ENCODE measurements around the gene ARHGDIB. TPM values are rescaled to one million over a fixed set of nuclear protein-coding genes. Genes with fewer than 3 reads are reported as not detected.

Gene ARHGDIB
- total and polyA plus RNA-seq, 2 experiments from 2014 or later = 0.89 TPM; not detected in 1

DNA sequence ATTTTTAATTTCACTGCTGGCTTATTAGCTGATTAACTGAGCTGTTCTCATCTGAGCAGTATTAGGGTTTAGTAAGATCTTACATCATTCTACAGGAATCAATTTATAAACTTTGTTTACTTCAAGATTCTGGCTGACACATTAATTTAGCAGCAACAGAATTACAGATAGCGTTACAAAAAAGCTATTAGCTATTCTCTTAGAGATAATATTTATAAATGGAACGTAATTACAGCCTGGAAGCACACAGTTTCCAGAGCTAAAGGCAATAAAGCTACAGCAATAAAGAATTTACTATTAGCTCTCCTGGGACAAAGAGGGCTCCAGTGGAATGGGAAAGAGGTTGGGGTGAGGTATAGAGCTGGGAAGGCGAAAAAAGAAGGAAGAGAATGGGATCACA is 46.1 kb upstream of the ARHGDIB start (continued):
- TF ChIP-seq, protein P1, sequence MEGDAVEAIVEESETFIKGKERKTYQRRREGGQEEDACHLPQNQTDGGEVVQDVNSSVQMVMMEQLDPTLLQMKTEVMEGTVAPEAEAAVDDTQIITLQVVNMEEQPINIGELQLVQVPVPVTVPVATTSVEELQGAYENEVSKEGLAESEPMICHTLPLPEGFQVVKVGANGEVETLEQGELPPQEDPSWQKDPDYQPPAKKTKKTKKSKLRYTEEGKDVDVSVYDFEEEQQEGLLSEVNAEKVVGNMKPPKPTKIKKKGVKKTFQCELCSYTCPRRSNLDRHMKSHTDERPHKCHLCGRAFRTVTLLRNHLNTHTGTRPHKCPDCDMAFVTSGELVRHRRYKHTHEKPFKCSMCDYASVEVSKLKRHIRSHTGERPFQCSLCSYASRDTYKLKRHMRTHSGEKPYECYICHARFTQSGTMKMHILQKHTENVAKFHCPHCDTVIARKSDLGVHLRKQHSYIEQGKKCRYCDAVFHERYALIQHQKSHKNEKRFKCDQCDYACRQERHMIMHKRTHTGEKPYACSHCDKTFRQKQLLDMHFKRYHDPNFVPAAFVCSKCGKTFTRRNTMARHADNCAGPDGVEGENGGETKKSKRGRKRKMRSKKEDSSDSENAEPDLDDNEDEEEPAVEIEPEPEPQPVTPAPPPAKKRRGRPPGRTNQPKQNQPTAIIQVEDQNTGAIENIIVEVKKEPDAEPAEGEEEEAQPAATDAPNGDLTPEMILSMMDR (conservative IDR thresholded peaks at IDR 0.05; ENCODE audit: low read depth in 2 of 2) = no peak
- TF ChIP-seq STAT1 (IDR thresholded peaks at IDR 0.05; ENCODE audit: unreplicated experiment) (no peak), ZNF114 (CRISPR knock-in tag; IDR thresholded peaks at IDR 0.05) (no peak), CREB1 (CRISPR knock-in tag; IDR thresholded peaks at IDR 0.05; ENCODE audit: low read depth) (no peak), JUNB (IDR thresholded peaks at IDR 0.05; ENCODE audit: unreplicated experiment) (no peak)
- TF ChIP-seq, protein P2, sequence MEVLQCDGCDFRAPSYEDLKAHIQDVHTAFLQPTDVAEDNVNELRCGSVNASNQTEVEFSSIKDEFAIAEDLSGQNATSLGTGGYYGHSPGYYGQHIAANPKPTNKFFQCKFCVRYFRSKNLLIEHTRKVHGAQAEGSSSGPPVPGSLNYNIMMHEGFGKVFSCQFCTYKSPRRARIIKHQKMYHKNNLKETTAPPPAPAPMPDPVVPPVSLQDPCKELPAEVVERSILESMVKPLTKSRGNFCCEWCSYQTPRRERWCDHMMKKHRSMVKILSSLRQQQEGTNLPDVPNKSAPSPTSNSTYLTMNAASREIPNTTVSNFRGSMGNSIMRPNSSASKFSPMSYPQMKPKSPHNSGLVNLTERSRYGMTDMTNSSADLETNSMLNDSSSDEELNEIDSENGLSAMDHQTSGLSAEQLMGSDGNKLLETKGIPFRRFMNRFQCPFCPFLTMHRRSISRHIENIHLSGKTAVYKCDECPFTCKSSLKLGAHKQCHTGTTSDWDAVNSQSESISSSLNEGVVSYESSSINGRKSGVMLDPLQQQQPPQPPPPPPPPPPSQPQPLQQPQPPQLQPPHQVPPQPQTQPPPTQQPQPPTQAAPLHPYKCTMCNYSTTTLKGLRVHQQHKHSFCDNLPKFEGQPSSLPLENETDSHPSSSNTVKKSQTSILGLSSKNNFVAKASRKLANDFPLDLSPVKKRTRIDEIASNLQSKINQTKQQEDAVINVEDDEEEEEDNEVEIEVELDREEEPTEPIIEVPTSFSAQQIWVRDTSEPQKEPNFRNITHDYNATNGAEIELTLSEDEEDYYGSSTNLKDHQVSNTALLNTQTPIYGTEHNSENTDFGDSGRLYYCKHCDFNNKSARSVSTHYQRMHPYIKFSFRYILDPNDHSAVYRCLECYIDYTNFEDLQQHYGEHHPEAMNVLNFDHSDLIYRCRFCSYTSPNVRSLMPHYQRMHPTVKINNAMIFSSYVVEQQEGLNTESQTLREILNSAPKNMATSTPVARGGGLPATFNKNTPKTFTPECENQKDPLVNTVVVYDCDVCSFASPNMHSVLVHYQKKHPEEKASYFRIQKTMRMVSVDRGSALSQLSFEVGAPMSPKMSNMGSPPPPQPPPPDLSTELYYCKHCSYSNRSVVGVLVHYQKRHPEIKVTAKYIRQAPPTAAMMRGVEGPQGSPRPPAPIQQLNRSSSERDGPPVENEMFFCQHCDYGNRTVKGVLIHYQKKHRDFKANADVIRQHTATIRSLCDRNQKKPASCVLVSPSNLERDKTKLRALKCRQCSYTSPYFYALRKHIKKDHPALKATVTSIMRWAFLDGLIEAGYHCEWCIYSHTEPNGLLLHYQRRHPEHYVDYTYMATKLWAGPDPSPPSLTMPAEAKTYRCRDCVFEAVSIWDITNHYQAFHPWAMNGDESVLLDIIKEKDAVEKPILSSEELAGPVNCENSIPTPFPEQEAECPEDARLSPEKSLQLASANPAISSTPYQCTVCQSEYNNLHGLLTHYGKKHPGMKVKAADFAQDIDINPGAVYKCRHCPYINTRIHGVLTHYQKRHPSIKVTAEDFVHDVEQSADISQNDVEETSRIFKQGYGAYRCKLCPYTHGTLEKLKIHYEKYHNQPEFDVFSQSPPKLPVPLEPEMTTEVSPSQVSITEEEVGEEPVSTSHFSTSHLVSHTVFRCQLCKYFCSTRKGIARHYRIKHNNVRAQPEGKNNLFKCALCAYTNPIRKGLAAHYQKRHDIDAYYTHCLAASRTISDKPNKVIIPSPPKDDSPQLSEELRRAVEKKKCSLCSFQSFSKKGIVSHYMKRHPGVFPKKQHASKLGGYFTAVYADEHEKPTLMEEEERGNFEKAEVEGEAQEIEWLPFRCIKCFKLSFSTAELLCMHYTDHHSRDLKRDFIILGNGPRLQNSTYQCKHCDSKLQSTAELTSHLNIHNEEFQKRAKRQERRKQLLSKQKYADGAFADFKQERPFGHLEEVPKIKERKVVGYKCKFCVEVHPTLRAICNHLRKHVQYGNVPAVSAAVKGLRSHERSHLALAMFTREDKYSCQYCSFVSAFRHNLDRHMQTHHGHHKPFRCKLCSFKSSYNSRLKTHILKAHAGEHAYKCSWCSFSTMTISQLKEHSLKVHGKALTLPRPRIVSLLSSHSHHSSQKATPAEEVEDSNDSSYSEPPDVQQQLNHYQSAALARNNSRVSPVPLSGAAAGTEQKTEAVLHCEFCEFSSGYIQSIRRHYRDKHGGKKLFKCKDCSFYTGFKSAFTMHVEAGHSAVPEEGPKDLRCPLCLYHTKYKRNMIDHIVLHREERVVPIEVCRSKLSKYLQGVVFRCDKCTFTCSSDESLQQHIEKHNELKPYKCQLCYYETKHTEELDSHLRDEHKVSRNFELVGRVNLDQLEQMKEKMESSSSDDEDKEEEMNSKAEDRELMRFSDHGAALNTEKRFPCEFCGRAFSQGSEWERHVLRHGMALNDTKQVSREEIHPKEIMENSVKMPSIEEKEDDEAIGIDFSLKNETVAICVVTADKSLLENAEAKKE (CRISPR knock-in tag; IDR thresholded peaks at IDR 0.05) = no peak

DNA sequence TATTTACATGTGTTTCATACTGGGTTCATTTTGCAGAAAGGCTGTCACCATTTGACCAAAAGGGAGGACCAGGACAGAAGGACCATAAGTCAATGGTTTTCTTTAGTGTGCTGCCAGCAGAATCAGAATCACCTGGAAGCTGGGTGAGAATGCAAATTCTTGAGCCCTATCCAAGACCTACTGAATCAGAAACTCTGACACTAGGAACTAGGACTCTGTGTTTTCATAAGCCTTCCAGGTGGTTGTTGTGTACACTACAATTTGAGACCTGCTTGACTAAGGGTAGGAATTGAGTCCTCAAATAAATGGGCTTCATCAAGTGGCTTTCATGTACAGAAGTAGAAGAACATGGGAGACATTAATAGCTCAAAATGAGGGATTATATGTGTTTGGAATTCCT is 43.7 kb upstream of the ARHGDIB start:
- Histone ChIP-seq H3K36me3 (ENCODE audit: insufficient read depth) (no peaks in the 10 kb centered on the region), H4K20me1 (replicated peaks; ENCODE audit: insufficient read depth) (no peaks in the 10 kb centered on the region), H3K4me2 (no peak overlapping the region), H3K9me2 (ENCODE audit: insufficient read depth) (no peaks in the 10 kb centered on the region), H3K4me1 (ENCODE audit: insufficient read depth) (peaks cover 5% of the 10 kb centered on the region; the same call in 1 of the 2 replicates), H3K4me3 (no peak overlapping the region), H3K27ac (ENCODE audit: low read depth) (no peak overlapping the region), H3K79me2 (replicated peaks; ENCODE audit: insufficient read depth) (no peaks in the 10 kb centered on the region), H2AFZ (no peak overlapping the region), H3K27me3 (ENCODE audit: insufficient read depth) (no peaks in the 10 kb centered on the region), H3F3A (replicated peaks; ENCODE audit: low read depth) (no peaks in the 10 kb centered on the region)
- TF ChIP-seq ZNF331 (CRISPR knock-in tag; IDR thresholded peaks at IDR 0.05; ENCODE audit: low read depth) = no peak
- TF ChIP-seq NANOG (IDR thresholded peaks at IDR 0.05; ENCODE audit: borderline replicate concordance) = no peak
- no peak for TF ChIP-seq EZH2phosphoT487 (IDR thresholded peaks at IDR 0.05; ENCODE audit: unreplicated experiment)
- TF ChIP-seq POLR2AphosphoS5 (IDR thresholded peaks at IDR 0.05; ENCODE audit: low read depth) = no peak
- TF ChIP-seq, protein P3, sequence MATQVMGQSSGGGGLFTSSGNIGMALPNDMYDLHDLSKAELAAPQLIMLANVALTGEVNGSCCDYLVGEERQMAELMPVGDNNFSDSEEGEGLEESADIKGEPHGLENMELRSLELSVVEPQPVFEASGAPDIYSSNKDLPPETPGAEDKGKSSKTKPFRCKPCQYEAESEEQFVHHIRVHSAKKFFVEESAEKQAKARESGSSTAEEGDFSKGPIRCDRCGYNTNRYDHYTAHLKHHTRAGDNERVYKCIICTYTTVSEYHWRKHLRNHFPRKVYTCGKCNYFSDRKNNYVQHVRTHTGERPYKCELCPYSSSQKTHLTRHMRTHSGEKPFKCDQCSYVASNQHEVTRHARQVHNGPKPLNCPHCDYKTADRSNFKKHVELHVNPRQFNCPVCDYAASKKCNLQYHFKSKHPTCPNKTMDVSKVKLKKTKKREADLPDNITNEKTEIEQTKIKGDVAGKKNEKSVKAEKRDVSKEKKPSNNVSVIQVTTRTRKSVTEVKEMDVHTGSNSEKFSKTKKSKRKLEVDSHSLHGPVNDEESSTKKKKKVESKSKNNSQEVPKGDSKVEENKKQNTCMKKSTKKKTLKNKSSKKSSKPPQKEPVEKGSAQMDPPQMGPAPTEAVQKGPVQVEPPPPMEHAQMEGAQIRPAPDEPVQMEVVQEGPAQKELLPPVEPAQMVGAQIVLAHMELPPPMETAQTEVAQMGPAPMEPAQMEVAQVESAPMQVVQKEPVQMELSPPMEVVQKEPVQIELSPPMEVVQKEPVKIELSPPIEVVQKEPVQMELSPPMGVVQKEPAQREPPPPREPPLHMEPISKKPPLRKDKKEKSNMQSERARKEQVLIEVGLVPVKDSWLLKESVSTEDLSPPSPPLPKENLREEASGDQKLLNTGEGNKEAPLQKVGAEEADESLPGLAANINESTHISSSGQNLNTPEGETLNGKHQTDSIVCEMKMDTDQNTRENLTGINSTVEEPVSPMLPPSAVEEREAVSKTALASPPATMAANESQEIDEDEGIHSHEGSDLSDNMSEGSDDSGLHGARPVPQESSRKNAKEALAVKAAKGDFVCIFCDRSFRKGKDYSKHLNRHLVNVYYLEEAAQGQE (IDR thresholded peaks at IDR 0.05; ENCODE audit: unreplicated experiment) = no peak
- Mint-ChIP-seq H3K9me3 (no peaks in the 10 kb centered on the region), H3K27ac (no peak overlapping the region), H3K36me3 (ENCODE audit: low read depth) (no peaks in the 10 kb centered on the region), H3K27me3 (ENCODE audit: insufficient read depth, low read depth, poor library complexity) (no peaks in the 10 kb centered on the region), H3K4me3 (no peak overlapping the region), H3K4me1 (peaks cover 11% of the 10 kb centered on the region; the same call in 2 of the 3 replicates)
- ATAC-seq = no peak
- DNase-seq (ENCODE audit: low spot score) = no peak
